Activated CD4-positive, alpha-beta T cell treated with anti-CD3 and anti-CD28 coated beads, Interleukin-2, Interleukin-6, amounts not matched to agents 100 ng/mL and 50 ng/mL, durations not matched to agents 16 hours and 8 hours (primary cell): ENCODE results near the gene CCDC74A.
"Not testable (repeated sequence)": the region's sequence is repeated elsewhere in the genome, so short reads cannot be mapped to it uniquely, and the experiment has no call there.

Experiments used
- DNase-seq: peaks from one replicate; pipeline ENCODE4 v3.0.0-alpha.2; 2020

The CCDC74A gene

DNA sequence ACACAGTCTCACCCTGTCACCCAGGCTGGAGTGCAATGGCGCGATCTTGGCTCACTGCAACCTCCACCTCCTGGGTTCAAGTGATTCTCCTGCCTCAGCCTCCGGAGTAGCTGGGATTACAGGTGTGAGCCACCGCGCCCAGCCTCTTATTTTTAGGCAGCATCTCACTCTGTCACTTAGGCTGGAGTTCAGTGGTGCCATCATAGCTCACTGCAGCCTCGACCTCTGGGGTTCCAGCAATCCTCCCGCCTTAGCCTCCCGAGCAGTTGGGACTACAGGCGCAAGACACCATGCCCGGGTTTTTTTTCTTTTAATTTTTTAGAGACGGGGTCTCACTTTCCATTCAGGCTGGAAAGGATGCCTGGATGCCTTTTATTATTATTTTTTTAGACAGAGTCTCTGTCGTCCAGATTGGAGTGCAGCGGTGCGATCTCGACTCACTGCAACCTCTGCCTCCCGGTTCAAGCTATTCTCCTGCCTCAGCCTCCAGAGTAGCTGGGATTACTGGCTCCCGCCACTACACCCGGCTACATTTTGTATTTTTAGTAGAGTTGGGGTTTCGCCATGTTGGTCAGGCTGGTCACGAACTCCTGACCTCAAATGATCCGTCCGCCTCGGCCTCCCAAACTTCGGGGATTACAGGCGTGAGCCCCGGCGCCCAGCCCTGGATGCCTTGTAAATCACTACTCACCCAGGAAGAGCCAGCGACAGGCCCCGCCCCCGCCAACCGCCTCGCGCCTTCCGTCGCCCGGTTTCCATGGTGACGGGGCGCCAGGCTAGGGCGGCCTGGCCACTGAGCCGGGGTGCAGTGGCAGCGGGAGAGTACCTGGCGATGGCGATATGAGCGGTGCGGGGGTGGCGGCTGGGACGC, at the start of gene CCDC74A:
TSS of gene CCDC74A (plus strand) at position 758 of the 871 bp plus-strand sequence. CDS start at position 841, 83 bp downstream.
- peak; percentile 88 for DNase-seq

DNA sequence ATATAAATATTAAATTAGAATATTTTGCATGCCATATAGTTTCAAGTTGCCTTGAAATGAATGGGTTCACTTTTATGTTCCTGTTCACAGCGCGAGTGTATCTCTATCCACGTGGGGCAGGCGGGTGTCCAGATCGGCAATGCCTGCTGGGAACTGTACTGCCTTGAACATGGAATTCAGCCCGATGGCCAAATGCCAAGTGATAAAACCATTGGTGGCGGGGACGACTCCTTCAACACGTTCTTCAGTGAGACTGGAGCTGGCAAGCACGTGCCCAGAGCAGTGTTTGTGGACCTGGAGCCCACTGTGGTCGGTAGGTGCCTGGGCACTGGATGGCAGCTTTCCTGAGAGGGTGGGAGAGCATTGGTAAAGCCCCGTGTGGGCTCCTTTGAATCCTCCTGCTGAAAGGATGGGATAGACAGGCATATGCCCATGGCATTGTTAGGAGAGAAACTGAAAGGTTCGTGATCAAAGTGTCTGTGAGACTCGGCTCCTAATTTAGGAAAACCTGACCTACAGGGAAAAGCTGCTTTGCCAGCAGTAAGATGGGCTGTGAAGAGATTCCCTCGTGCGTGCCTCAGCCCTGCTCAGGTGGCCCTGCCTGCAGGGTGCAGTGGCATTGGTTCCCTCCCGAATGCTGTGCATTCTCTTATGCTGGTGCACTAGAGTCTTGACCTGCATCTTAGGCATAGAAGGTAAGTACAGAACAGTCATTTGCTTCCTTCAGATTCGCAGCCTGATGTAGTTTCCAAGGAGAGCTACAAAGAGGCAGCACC, 49.4 kb upstream of the CCDC74A start:
- not testable (repeated sequence) for DNase-seq

DNA sequence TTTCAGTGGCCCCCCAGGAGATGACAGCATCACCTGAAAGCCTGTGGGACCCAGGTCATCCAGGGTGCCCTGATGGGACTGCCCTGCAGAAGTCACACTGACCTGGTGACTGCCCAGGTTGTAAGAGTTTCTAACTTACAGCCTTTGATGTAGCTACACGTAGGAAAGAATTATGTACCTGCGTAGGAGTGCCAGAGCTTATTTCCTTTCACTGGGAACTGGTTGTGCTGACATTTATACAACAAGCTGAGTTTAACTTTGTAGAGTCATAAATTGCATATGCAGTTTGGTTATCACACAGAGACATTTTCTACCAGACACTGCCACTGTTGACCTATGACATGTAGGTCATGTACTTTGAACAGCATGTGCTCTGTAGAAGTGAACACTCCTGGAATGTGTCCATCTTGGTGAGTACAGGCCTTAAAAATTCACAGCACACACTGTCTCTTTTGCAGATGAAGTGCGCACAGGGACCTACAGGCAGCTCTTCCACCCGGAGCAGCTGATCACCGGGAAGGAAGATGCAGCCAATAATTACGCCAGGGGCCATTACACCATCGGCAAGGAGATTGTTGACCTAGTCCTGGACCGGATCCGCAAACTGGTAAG, 48.7 kb upstream of the CCDC74A start:
- not testable (repeated sequence) for DNase-seq

DNA sequence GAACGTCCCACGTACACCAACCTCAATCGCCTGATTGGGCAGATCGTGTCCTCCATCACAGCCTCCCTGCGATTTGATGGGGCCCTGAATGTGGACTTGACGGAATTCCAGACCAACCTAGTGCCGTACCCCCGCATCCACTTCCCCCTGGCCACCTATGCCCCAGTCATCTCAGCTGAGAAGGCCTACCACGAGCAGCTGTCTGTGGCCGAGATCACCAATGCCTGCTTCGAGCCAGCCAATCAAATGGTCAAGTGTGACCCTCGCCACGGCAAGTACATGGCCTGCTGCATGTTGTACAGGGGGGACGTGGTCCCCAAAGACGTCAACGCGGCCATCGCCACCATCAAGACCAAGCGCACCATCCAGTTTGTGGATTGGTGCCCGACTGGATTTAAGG, 47.3 kb upstream of the CCDC74A start:
- DNase-seq, result not testable (repeated sequence)

DNA sequence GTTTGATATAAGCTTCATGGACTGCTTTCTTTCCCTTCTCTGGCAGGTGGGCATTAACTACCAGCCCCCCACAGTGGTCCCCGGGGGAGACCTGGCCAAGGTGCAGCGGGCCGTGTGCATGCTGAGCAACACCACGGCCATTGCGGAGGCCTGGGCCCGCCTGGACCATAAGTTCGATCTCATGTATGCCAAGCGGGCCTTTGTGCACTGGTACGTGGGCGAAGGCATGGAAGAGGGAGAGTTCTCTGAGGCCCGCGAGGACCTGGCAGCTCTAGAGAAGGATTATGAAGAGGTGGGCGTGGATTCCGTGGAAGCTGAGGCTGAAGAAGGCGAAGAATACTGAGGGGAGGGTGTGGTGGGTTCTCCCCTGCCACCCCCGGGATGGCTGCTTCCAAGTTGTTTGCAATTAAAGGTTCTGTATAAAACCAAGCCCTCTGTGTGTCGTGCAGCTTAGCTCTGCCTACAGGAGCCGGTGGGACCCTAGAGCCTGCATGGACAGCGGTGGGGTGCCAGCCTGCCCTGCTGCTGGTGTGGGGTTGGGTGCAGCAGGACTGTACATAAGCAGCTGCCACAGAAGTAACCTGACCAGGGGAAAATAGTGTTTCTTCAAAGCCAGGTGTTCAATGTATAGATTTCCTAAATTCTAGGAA, 45.1 kb upstream of the CCDC74A start:
- not testable (repeated sequence) for DNase-seq

DNA sequence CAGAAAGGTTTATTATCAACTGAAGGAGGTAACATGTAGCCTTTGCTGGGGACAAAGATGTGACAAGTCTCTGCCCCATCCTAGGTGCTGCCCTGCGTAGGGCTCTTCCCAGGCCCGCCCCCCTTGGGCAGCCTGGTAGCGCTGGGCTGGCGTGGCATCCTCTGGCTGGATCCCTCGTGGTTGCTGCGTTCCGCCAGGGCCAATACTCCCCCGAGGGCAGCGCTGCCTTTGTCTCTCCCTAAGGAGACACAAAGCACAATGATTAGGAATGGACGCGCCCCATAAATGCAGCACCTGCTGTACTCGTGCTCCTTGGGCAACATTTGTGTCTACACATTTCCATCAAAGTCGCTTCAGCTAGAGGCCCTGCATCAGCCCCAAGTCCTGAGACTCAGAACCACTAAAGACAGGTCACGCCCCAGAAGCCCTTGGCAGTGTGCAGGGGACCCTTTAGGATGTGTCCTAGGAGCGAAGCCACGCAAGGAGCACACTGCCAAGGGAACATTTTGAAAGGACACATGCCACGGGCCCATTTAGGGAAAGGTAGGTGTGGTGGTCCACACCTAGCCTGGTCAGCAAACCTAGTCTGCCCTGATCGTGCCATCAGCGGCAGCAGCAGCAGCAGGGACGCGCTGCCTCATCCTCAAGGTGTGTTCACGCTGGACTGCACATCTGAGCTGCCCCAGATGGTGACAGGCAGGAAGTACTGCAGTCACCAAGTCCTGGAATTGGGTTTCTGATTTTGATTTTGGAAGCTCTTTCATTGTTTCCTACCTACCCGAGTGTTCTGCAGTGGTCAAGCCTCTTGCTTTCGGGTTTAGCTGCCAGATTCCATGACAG, 43.5 kb upstream of the CCDC74A start:
- not testable (repeated sequence) for DNase-seq

DNA sequence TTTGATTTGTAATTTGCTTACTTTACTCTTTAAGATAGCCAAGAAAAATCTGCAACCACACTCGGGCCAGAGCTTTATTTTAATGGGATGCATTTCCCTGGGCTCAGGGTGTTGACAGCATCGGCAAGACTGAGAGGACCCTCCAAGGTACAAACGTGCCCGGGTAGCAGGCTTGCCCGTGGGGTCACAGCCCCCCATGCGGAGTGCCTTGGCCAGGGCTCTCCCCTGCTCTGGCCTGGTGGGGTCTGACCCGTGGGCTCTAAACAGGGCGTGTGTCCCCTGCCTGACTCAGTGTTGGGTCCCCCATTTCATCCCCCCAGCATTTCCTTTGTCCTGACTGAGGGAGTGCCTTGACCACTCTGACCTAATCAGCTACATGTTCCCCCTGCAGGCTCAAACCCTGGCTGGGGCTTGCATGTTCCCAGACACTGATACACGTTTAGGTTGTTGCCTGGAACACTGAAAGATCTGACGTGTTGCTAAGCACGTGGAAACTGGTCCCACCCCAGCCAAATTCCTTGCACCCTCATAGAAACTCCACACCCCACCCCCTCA, 42.7 kb upstream of the CCDC74A start:
- not testable (repeated sequence) for DNase-seq

DNA sequence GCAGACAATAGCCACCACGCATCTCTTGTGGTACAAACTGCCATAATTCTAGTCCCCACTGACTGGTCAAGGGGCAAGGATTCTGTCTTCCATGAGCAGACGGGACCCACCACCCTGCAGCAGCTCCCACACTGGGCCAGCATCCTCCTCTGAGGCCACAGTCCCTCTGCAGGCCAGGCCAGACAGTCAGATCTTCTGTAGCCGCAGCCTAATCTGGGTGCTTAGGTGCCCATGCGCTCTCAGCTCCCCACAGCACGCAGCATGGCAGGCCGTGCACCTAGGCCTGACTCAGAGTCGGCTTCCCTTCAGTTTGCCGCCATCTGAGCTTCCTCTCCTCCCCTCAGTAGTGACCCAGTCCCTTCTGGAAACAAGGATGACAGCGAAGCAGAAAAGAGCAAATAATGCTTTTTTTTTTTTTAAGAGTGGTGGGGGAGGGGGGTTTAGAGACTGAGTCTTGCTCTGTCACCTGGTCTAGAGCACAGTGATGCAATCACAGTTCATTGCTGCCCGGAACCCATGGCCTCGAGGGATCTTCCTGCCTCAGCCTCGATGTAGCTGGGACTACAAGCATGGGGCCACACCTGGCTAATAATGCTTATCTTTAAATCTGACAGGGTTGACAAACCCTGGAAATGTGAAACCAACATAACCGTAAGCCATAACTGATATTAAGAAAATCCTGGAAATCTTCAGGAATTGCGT, 41.3 kb upstream of the CCDC74A start:
- DNase-seq, result not testable (repeated sequence)

DNA sequence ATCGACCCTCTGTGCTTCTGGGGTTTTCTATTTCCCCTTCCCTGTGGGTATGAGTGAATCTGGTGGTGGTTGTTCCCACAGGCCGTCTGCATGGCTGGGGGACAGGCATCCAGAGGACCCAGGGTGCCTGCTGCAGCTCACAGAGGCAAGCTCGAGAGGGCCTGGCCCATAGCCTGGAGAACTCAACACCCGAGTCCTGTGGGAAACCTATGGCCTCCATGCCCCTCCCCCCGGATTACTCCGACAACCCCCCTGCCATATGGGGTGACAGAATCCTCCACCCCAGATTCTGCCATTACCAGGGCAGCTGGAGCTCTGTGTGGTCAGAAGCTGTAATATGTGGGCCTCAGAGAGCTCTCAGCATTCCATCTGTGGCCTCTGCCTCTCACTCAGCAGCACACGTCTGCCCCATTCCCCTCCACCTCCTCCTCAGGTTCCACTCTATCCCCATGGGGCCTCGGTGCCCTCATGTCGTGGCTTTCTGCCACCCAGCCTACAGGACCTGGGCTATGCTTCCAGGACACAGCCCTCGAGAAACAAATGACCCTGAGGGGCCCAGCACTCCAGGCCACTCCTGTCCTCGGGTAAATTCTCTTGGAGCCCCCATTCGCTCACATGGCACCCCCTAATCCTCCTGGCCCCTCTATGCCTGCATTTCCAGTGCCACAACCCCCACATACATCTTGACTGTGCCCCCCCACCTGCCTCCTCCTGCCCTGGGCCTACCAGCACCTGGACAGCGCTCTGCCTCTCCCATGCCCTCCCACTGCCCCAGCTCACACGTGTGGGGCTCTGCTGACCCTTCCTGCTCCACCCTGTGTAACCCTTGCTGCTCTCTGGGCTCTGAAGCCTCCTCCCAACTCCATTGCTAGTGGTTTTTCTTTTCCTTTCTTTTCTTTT, 39.1 kb upstream of the CCDC74A start:
- no peak for DNase-seq

DNA sequence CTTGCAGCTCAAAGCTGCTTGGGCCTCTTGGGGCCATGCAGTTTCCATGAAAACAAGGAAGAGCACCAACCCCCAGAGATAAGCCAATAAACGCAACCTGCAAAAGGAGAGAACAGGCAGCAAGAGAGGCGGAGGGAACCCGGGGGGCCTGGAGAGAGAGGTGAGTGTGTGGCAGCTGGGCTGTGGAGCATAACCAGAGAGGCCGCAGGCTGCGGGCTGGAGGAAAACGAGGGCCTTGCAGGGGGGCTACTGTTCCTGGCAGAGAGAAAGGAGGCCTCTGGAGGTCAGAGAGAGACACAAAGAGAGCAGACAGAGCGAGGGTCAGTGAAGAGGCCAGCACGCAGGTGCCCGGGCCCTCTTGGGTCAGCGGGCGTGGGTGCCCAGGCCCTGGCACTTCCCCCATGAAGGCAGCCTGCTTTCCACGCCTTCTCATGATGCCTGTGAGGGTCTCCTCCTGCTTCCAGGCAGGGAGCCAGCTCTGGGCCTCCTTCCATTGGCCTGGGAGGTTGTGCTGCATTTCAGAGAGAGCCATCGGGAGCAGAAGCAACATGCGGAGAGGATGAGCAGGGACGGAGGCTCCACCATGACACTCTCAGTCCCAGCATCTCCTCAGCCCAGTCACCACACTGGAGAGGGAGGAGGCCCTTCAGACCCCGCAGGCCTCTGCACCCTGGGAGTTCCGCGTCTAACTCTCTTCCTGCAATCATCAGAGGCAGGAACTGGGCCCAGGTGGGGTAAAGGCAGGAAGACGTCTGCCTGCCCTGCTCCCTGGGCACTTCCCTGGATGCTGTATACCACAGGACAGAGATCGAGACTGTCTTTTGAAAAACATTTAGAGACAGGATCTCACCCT, 36.8 kb upstream of the CCDC74A start:
- DNase-seq, result peak; percentile 55

DNA sequence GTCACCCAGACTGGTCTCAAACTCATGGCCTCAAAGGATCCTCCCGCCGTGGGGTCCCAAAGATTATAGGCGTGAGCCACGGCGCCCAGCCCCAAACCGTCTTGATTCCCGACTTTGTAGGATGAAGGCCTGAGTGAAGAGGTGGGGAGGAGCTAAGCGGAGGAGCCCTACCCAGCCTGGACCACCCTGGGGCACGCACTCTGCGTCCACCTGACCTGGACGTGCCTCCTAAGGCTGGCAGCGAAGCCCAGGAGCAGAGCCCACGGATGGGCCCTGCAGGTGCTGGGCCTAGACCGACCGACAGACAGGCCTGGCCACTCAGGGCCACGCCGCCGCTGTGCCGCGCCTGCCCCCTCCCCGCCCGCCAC, 36.2 kb upstream of the CCDC74A start:
- DNase-seq, result not testable (repeated sequence)

DNA sequence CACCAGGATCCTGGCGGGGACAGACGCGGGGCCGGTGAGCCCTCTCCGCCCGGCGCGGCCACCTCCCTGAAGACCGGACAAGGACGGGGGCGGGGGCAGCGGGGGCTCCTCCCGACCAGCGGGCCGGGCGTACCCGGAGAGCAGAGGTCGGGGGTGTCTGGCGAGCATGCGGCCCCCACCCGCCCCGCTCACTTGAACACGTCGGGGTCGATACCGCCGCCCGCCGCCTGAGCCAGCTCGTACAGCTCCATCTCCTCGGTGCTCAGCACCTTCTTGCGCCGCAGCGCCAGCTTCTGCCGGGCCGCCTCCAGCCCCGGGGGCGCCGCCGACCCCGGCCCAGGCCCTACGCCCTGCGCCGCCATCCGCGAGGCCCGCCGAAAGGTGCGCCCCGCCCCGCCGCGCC, 35.7 kb upstream of the CCDC74A start, which contains the start of gene MZT2A:
TSS of gene MZT2A (minus strand) at position 383 of the 403 bp plus-strand sequence. CDS start at position 362, 21 bp downstream.
- DNase-seq, result not testable (repeated sequence)

DNA sequence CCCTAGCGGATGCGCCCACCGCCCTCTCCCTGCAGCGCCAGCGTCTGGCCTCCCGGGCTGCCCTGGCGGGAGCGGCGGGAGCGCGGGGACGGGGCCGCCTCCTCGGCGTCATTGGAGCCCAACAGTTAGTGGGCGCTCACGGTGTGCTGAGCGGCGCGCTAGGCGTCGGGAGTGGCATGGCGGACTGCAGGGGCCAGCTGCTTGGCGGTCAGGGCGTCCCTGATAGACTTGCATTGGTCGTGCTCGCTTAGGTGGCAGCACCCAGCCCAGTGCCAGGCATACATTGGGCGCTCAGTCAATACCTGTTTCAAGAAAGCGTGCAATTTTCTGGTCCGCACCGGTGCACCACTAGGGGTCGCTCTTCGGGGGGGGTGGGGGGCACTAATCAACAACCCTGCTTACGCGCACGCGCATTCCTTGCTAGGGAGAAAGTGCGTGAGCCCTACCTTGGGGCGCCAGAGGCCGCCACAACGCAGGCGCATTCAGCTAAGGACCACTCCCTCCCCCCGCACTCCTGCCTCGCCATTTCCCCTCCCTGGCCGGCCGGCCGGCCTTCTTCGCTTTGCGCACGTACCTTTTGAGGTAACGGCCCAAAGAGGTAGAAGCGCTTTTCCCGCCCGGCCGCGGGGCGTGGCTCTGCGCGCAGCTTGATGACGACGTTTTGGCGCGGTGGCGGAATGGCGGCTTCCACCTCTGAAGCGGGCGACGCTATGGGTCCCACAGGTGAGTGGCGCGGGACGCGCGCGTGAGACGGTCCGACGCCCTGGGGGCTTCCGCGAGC, 35.1 kb upstream of the CCDC74A start:
- DNase-seq, result peak; percentile 96

DNA sequence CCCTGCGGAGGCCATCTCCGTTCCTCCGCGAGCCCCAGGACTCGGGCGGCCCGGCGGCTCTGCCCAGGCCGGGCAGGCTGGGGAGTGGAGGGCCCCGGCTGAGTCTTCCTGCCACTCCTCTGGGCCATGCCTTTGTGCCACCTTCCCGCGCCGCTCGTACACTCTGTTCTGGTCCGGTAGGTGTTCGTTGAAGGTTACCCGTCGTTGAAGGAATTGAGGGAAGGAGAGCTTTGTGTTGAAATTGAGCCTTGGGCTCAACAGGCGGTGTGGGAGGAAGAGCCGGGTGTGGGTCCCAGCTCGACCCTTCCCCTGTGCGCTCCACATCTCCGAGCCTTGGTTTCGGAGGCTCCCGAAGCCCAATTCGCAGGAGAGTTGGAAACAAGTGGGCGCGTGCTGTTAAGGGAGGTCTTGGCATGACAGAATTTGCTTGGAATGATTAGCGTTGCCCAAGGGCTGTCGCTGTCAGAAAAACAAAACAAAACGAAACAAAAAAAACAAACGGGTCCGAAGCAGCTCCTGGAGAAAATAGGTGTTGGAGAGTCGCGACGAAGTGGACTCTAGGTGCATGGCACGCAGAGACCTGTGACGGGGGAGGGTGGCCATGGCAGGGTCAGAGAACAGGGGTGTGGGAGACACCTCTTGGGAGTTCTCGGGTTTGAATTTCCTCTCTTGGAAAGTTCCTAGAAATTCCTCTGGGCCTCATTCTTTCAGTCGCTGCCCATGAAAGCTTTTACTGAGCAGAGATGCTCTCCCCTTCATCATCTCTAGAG, 34.3 kb upstream of the CCDC74A start:
- DNase-seq, result peak; percentile 16

DNA sequence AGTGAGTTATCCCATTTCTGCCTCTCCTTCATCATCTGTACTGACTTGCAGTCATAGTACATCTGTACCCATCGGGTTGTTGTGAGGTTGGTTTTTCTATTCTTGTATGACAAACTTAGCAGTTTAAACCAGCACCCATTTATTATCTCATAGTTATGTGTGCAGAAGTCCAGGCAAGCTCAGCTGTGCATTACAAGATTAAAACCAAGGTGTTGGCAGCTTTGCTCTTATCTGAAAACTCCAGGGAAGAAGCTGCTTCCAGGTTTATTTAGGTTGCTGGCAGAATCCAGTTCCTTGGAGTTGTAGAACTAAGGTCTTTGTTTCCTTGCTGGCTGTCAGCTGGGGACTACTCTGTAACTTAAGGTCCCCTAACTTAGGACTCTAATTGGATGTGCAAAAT, 32.2 kb upstream of the CCDC74A start:
- DNase-seq, result not testable (repeated sequence)

DNA sequence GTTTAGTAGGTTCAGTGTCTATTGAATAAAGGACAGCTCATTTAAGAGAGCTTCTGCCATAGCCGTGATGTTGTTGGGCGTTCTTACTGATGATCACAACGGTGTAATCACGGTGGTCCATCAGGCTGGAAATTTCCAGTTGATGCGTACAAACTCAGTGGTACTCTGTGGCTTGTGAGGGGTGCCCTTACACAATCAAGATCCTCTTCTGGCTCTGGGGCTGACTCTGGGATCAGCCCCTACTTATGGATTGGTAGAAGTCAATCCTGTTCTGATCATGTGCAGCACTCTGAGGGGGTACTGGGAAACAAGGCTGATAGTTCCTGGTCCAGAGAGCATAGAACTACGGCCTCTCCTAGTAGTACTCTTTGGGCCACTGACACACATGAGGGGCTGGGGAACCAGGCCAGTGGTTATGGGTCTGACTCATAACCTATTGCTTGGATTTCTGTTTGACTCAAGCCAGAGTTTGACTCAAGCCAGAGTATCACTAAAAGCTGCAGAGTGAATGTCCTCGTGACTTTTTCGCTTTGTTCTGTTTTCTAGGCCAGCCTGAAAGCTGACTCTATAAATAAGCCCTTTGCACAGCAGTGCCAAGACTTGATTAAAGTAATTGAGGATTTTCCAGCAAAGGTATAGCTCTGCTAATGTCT, 29.2 kb upstream of the CCDC74A start:
- peak; percentile 83 for DNase-seq
